ENCODE data around the gene CNTNAP2.

CNTNAP2 gene

GRCh38 chr7:148277042-148277660 lies 2160.6 kb downstream of the CNTNAP2 start:
- DNase-seq: no peak
- no peaks in the 10 kb centered on the region for H3K4me1 ChIP-seq (ENCODE audit: insufficient read depth, low read length)
- no peak overlapping the region for H3K4me3 ChIP-seq (ENCODE audit: low read depth in 1 of 2, low read length in 2 of 2)
- ATAC-seq (ENCODE audit: insufficient read depth, low read depth): no peak
- no peaks in the 10 kb centered on the region for H4K20me1 ChIP-seq (ENCODE audit: insufficient read depth, low read length)
- H3K27me3 ChIP-seq (ENCODE audit: insufficient read depth, low read length, poor library complexity): peaks cover 3% of the 10 kb centered on the region
- no peak overlapping the region for H3K4me2 ChIP-seq (ENCODE audit: insufficient read depth, low read length)
- no peaks in the 10 kb centered on the region for H3K9me3 ChIP-seq (ENCODE audit: insufficient read depth, low read length, severe bottlenecking)
- H3K36me3 ChIP-seq (ENCODE audit: insufficient read depth, low read length): no peaks in the 10 kb centered on the region
- no peak overlapping the region for H2AFZ ChIP-seq (ENCODE audit: low read depth, low read length)
- no peaks in the 10 kb centered on the region for H3K79me2 ChIP-seq (ENCODE audit: insufficient read depth, low read length)
- no peak for TF ChIP-seq EZH2 (IDR thresholded peaks at IDR 0.05; ENCODE audit: borderline replicate concordance, low read depth, low read length, severe bottlenecking)
- no peak for TF ChIP-seq CTCF (IDR thresholded peaks at IDR 0.05; ENCODE audit: borderline replicate concordance, extremely low read depth, low read length, poor library complexity, severe bottlenecking)
- H3K9ac ChIP-seq (ENCODE audit: low read depth, low read length): no peak overlapping the region
- no peak overlapping the region for H3K27ac ChIP-seq (ENCODE audit: low read length)

GRCh38 chr7:148286150-148286549 lies 2169.5 kb downstream of the CNTNAP2 start:
- no peaks in the 10 kb centered on the region for H3K4me1 ChIP-seq (ENCODE audit: insufficient read depth, low read length)
- H3K4me3 ChIP-seq (ENCODE audit: low read depth in 1 of 2, low read length in 2 of 2): no peak overlapping the region
- H3K27me3 ChIP-seq (ENCODE audit: insufficient read depth, low read length, poor library complexity): no peaks in the 10 kb centered on the region
- DNase-seq (no peak), ATAC-seq (ENCODE audit: insufficient read depth, low read depth) (no peak)
- no peak overlapping the region for H3K4me2 ChIP-seq (ENCODE audit: insufficient read depth, low read length)
- H3K9me3 ChIP-seq (ENCODE audit: insufficient read depth, low read length, severe bottlenecking): no peaks in the 10 kb centered on the region
- H2AFZ ChIP-seq (ENCODE audit: low read depth, low read length): no peak overlapping the region
- H4K20me1 ChIP-seq (ENCODE audit: insufficient read depth, low read length): no peaks in the 10 kb centered on the region
- no peak overlapping the region for H3K9ac ChIP-seq (ENCODE audit: low read depth, low read length)
- H3K79me2 ChIP-seq (ENCODE audit: insufficient read depth, low read length): no peaks in the 10 kb centered on the region
- H3K36me3 ChIP-seq (ENCODE audit: insufficient read depth, low read length): no peaks in the 10 kb centered on the region
- H3K27ac ChIP-seq (ENCODE audit: low read length): no peak overlapping the region
- no peak for TF ChIP-seq EZH2 (IDR thresholded peaks at IDR 0.05; ENCODE audit: borderline replicate concordance, low read depth, low read length, severe bottlenecking)
- TF ChIP-seq CTCF (IDR thresholded peaks at IDR 0.05; ENCODE audit: borderline replicate concordance, extremely low read depth, low read length, poor library complexity, severe bottlenecking): peak; percentile 30

- Histone ChIP-seq H3K27ac (ENCODE audit: low read length) (no peak overlapping the region), H3K9me3 (ENCODE audit: insufficient read depth, low read length, severe bottlenecking) (no peaks in the 10 kb centered on the region), H2AFZ (ENCODE audit: low read depth, low read length) (no peak overlapping the region), H3K9ac (ENCODE audit: low read depth, low read length) (no peak overlapping the region), H4K20me1 (ENCODE audit: insufficient read depth, low read length) (no peaks in the 10 kb centered on the region), H3K79me2 (ENCODE audit: insufficient read depth, low read length) (no peaks in the 10 kb centered on the region), H3K4me3 (ENCODE audit: low read depth in 1 of 2, low read length in 2 of 2) (no peak overlapping the region), H3K27me3 (ENCODE audit: insufficient read depth, low read length, poor library complexity) (peaks cover 1% of the 10 kb centered on the region), H3K36me3 (ENCODE audit: insufficient read depth, low read length) (no peaks in the 10 kb centered on the region), H3K4me1 (ENCODE audit: insufficient read depth, low read length) (no peaks in the 10 kb centered on the region), H3K4me2 (ENCODE audit: insufficient read depth, low read length) (no peak overlapping the region)
- no peak for DNase-seq
- ATAC-seq (ENCODE audit: insufficient read depth, low read depth): no peak
- TF ChIP-seq EZH2 (IDR thresholded peaks at IDR 0.05; ENCODE audit: borderline replicate concordance, low read depth, low read length, severe bottlenecking) (no peak), CTCF (IDR thresholded peaks at IDR 0.05; ENCODE audit: borderline replicate concordance, extremely low read depth, low read length, poor library complexity, severe bottlenecking) (no peak)
Measured at GRCh38 chr7:148287538-148287937, 2170.9 kb downstream of the CNTNAP2 start.
